IMR-90 (cell line): Measurements from ENCODE around the gene FOXO1. TPM values are rescaled to one million over a fixed set of nuclear protein-coding genes. Genes with fewer than 3 reads are reported as not detected.

ENCODE experiments used
- ATAC-seq: fragments of 200-7000 bp; cut with Tn5 transposase; 2 replicates; pipeline ENCODE4 v1.9.1; 2020; ENCODE audit warnings: low read depth, mild to moderate bottlenecking, moderate library complexity
- BruUV-seq: library from RNA; stranded (reverse); fragments of 400-500 nt; replicated peaks from 2 replicates; lab custom pipeline; 2021; lab: Mats Ljungman, UMichigan
- CTCF ChIA-PET: fragments of 300-600 bp; formaldehyde crosslinking; extraction: SDS; loops from one replicate; lab custom pipeline; 2021; ENCODE audit warnings: antibody characterized with exemption; lab: Yijun Ruan, JAX
- POLR2A ChIA-PET: fragments of 300-600 bp; sonication (Branson Sonifier 250); formaldehyde crosslinking; loops from one replicate; lab custom pipeline; 2022; ENCODE audit warnings: antibody characterized with exemption; ENCODE audit not compliant: unreplicated experiment; lab: Charles Lee
- DNase-seq: peaks from one replicate; pipeline ENCODE4 v3.0.0; 2013
- H2AFZ ChIP-seq: replicated peaks from 2 replicates; pipeline ENCODE3; 2013; ENCODE audit warnings: low read length, mild to moderate bottlenecking; ENCODE audit not compliant: poor library complexity
- H2AK5ac ChIP-seq: 2 replicates; pipeline ENCODE4 v1.6.1; 2013; ENCODE audit warnings: low read depth, low read length, inconsistent platforms
- H2AK9ac ChIP-seq: replicated peaks from 2 replicates; pipeline ENCODE3; 2013; ENCODE audit warnings: mild to moderate bottlenecking, low read depth, low read length, moderate library complexity; ENCODE audit not compliant: poor library complexity
- H2BK120ac ChIP-seq: 2 replicates; pipeline ENCODE4 v1.6.1; 2013; ENCODE audit warnings: low read depth, low read length, inconsistent platforms
- H2BK15ac ChIP-seq: 3 replicates; pipeline ENCODE4 v1.6.1; 2013; ENCODE audit warnings: low read depth, low read length, inconsistent platforms
- H2BK20ac ChIP-seq: 2 replicates; pipeline ENCODE4 v1.6.1; 2013; ENCODE audit warnings: low read depth, mild to moderate bottlenecking, inconsistent platforms, low read length, moderate library complexity
- H2BK5ac ChIP-seq: 2 replicates; pipeline ENCODE4 v1.6.1; 2013; ENCODE audit warnings: mild to moderate bottlenecking, low read depth, low read length, inconsistent platforms; ENCODE audit not compliant: poor library complexity, severe bottlenecking
- H3K14ac ChIP-seq: replicated peaks from 2 replicates; pipeline ENCODE4 v1.6.1; 2013; ENCODE audit warnings: low read depth, low read length, inconsistent platforms
- H3K18ac ChIP-seq: 2 replicates; pipeline ENCODE4 v1.6.1; 2013; ENCODE audit warnings: low read depth, low read length, control low read depth
- H3K23ac ChIP-seq: 2 replicates; pipeline ENCODE4 v1.6.1; 2013; ENCODE audit warnings: low read depth, low read length, inconsistent platforms
- H3K27ac ChIP-seq: 2 replicates; pipeline ENCODE4 v1.5.1; 2013; ENCODE audit warnings: mild to moderate bottlenecking, control low read depth, low read length; ENCODE audit not compliant: insufficient read depth
- H3K27me3 ChIP-seq: 2 replicates; pipeline ENCODE4 v1.6.1; 2013; ENCODE audit warnings: low read length; ENCODE audit not compliant: control insufficient read depth, insufficient read depth
- H3K36me3 ChIP-seq: 2 replicates; pipeline ENCODE4 v1.6.1; 2013; ENCODE audit warnings: low read length, mixed read lengths; ENCODE audit not compliant: control insufficient read depth, insufficient read depth
- H3K4ac ChIP-seq: 2 replicates; pipeline ENCODE4 v1.6.1; 2013; ENCODE audit warnings: low read depth, low read length, inconsistent platforms
- H3K4me1 ChIP-seq: 2 replicates; pipeline ENCODE4 v1.6.1; 2013; ENCODE audit warnings: low read length, mixed read lengths; ENCODE audit not compliant: control insufficient read depth, insufficient read depth
- H3K4me2 ChIP-seq: 2 replicates; pipeline ENCODE4 v1.6.1; 2013; ENCODE audit warnings: low read depth, mild to moderate bottlenecking, control low read depth, low read length, moderate library complexity
- H3K4me3 ChIP-seq: 2 replicates; pipeline ENCODE4 v1.5.1; 2013; ENCODE audit warnings: low read depth, mild to moderate bottlenecking, control low read depth, low read length, moderate library complexity; ENCODE audit not compliant: insufficient read depth
- H3K56ac ChIP-seq: 2 replicates; pipeline ENCODE4 v1.6.1; 2013; ENCODE audit warnings: low read length, inconsistent platforms; ENCODE audit not compliant: insufficient read depth; ENCODE audit errors: extremely low read depth
- H3K79me1 ChIP-seq, 2 experiments: 2 replicates each; pipeline ENCODE4 v1.6.1; 2013; ENCODE audit warnings: low read length in 2 of 2, inconsistent platforms in 1 of 2, low read depth in 1 of 2
- H3K9ac ChIP-seq: 2 replicates; pipeline ENCODE4 v1.6.1; 2013; ENCODE audit warnings: low read depth, low read length, control low read depth
- H3K9me1 ChIP-seq: 2 replicates; pipeline ENCODE4 v1.6.1; 2013; ENCODE audit warnings: low read length, inconsistent platforms; ENCODE audit not compliant: insufficient read depth
- H3K9me3 ChIP-seq: 2 replicates; pipeline ENCODE4 v1.6.1; 2013; ENCODE audit warnings: low read length; ENCODE audit not compliant: control insufficient read depth, insufficient read depth
- H4K20me1 ChIP-seq: 2 replicates; pipeline ENCODE4 v1.6.1; 2013; ENCODE audit warnings: low read length, inconsistent platforms; ENCODE audit not compliant: insufficient read depth
- H4K5ac ChIP-seq: 2 replicates; pipeline ENCODE4 v1.6.1; 2013; ENCODE audit warnings: mild to moderate bottlenecking, low read depth, low read length, control low read depth
- H4K8ac ChIP-seq, 2 experiments: 2 replicates each; pipeline ENCODE4 v1.6.1; 2013; ENCODE audit warnings: low read depth in 2 of 2, low read length in 2 of 2, control low read depth in 1 of 2, inconsistent platforms in 1 of 2
- H4K91ac ChIP-seq: 2 replicates; pipeline ENCODE4 v1.6.1; 2013; ENCODE audit warnings: low read depth, low read length, inconsistent platforms; ENCODE audit not compliant: insufficient read depth
- CHD1 ChIP-seq: IDR thresholded peaks from 2 replicates; pipeline ENCODE4 v1.6.1; 2012; ENCODE audit warnings: low read depth, low read length, improper control_type of control experiment
- FOS ChIP-seq: fragments of 150-350 bp; IDR thresholded peaks from 2 replicates; pipeline ENCODE4 v1.6.1; 2016; ENCODE audit warnings: low read depth, low read length
- MAZ ChIP-seq: IDR thresholded peaks from 2 replicates; pipeline ENCODE4 v1.6.1; 2012; ENCODE audit warnings: low read depth, mild to moderate bottlenecking, low read length, improper control_type of control experiment, moderate library complexity, borderline replicate concordance
- MXI1 ChIP-seq: IDR thresholded peaks from 2 replicates; pipeline ENCODE4 v1.6.1; 2012; ENCODE audit warnings: low read depth, mild to moderate bottlenecking, low read length, moderate library complexity, borderline replicate concordance
- POLR2A ChIP-seq: IDR thresholded peaks from 2 replicates; pipeline ENCODE4 v1.6.1; 2012; ENCODE audit warnings: mild to moderate bottlenecking, low read depth, low read length
- WGBS, 2 experiments: methylation state at CpG; one replicate each; pipeline versions ENCODE4 v1.1.5 to v1.1.7; 2013; ENCODE audit warnings: missing lambda C conversion rate in 2 of 2; ENCODE audit not compliant: insufficient read length in 1 of 2; ENCODE audit errors: extremely low coverage in 2 of 2; 5-methylcytosine and 5-hydroxymethylcytosine counted together
- dilution Hi-C: fragments of 300-500 bp; cut with HindIII; formaldehyde crosslinking; loops from one replicate; pipeline ENCODE4 v1.14.3; 2018; ENCODE audit warnings: low sequenced_read_pairs; ENCODE audit not compliant: unreplicated experiment
- in situ Hi-C: fragments of 300-500 bp; cut with MboI; formaldehyde crosslinking; loops from 3 replicates; pipeline ENCODE4 v1.14.3; 2019; ENCODE audit warnings: low sequenced_read_pairs, inconsistent platforms, mixed read lengths
- intact Hi-C: fragments of 100-400 bp; cut with micrococcal nuclease; formaldehyde crosslinking; loops from 2 replicates; pipeline ENCODE4 v1.10.0; 2022
- polyA plus RNA-seq, 3 experiments: library from polyadenylated mRNA; depleted of rRNA; stranded (reverse); fragments of >200 nt; gene quantifications; 2 replicates each; pipeline ENCODE4 v1.2.3, GENCODE V29; 2012; ENCODE audit warnings: low replicate concordance in 1 of 3
- total RNA-seq: library from RNA; depleted of rRNA; stranded (reverse); fragments of >200 nt; gene quantifications from 2 replicates; pipeline ENCODE4 v1.2.3, GENCODE V29; 2012

The FOXO1 gene
- total and polyA plus RNA-seq, 2 of the 4 experiments (the other 2 are of a cell fraction) = 0.12 to 0.18 TPM

GRCh38 chr13:40547591-40548315, 118.7 kb downstream of the FOXO1 start:
- Histone ChIP-seq H3K4ac (no peak overlapping the region), H3K4me1 (no peaks in the 10 kb centered on the region), H3K18ac (no peak overlapping the region), H3K4me2 (no peak overlapping the region), H2AK5ac (no peak overlapping the region), H3K36me3 (no peaks in the 10 kb centered on the region), H3K4me3 (no peak overlapping the region), H3K27ac (no peak overlapping the region), H2BK20ac (no peak overlapping the region), H4K8ac (no peak overlapping the region), H4K5ac (no peak overlapping the region), H2AK9ac (no peak overlapping the region), H3K9me1 (no peaks in the 10 kb centered on the region), H3K56ac (no peak overlapping the region), H2BK5ac (no peak overlapping the region), H3K23ac (no peak overlapping the region), H3K9me3 (no peaks in the 10 kb centered on the region), H2BK120ac (no peak overlapping the region), H3K9ac (no peak overlapping the region), H3K27me3 (no peaks in the 10 kb centered on the region), H2AFZ (no peak overlapping the region), H2BK15ac (no peak overlapping the region), H4K20me1 (no peaks in the 10 kb centered on the region), H3K79me1 (no peaks in the 10 kb centered on the region), H4K91ac (no peak overlapping the region), H3K14ac (no peak overlapping the region)
- intact Hi-C loops (no loop called here), dilution Hi-C loops (no loop called here), in situ Hi-C loops (no loop called here)
- CTCF ChIA-PET = no interaction called here
- no peak for TF ChIP-seq FOS
- no peak for TF ChIP-seq CHD1
- TF ChIP-seq MAZ = no peak
- no peak for TF ChIP-seq MXI1
- no peak for TF ChIP-seq POLR2A
- no CpG with 5 or more reads among the region's 2 CpGs for WGBS, 2 experiments
- no TSS peak for BruUV-seq
- ATAC-seq (no peak), DNase-seq (no peak)
- POLR2A ChIA-PET = no interaction called here
